DND-41 (cell line): ENCODE measurements around the gene AR.

Experiments
- ATAC-seq: fragments of 200-7000 bp; cut with Tn5 transposase; 3 replicates; pipeline ENCODE4 v1.9.1; 2021; ENCODE audit warnings: low read depth; ENCODE audit not compliant: insufficient read depth
- DNase-seq: peaks from one replicate; pipeline ENCODE4 v3.0.0-alpha.2; 2020
- H2AFZ ChIP-seq: 2 replicates; pipeline ENCODE4 v1.6.0; 2012; ENCODE audit warnings: low read depth, low read length
- H3K27ac ChIP-seq: 2 replicates; pipeline ENCODE4 v1.5.1; 2012; ENCODE audit warnings: low read length, inconsistent platforms
- H3K27me3 ChIP-seq: fragments of 200-600 bp; sonication (generic); 2 replicates; pipeline ENCODE4 v1.6.0; 2012; ENCODE audit warnings: low read length, mild to moderate bottlenecking, inconsistent platforms; ENCODE audit not compliant: insufficient read depth, poor library complexity
- H3K36me3 ChIP-seq: 2 replicates; pipeline ENCODE4 v1.5.1; 2012; ENCODE audit warnings: low read length, inconsistent platforms; ENCODE audit not compliant: insufficient read depth
- H3K4me1 ChIP-seq: 2 replicates; pipeline ENCODE4 v1.5.1; 2012; ENCODE audit warnings: mild to moderate bottlenecking, low read length; ENCODE audit not compliant: insufficient read depth
- H3K4me2 ChIP-seq: 2 replicates; pipeline ENCODE4 v1.6.0; 2012; ENCODE audit warnings: mild to moderate bottlenecking, moderate library complexity, low read length, inconsistent platforms; ENCODE audit not compliant: insufficient read depth
- H3K4me3 ChIP-seq, 2 experiments: fragments of 200-600 bp in 1 of 2; shearing (Covaris generic) in 1 of 2; 2 replicates each; pipeline ENCODE4 v1.5.1; 2012 to 2016; ENCODE audit warnings: inconsistent platforms in 2 of 2, low read length in 2 of 2, mild to moderate bottlenecking in 2 of 2, low read depth in 1 of 2, moderate library complexity in 1 of 2
- H3K79me2 ChIP-seq: 2 replicates; pipeline ENCODE4 v1.6.0; 2012; ENCODE audit warnings: low read length, inconsistent platforms; ENCODE audit not compliant: insufficient read depth
- H3K9ac ChIP-seq: 2 replicates; pipeline ENCODE4 v1.6.0; 2012; ENCODE audit warnings: low read depth, mild to moderate bottlenecking, inconsistent platforms, low read length, moderate library complexity
- H3K9me3 ChIP-seq: 2 replicates; pipeline ENCODE4 v1.5.1; 2012; ENCODE audit warnings: low read length, moderate library complexity, mild to moderate bottlenecking, inconsistent platforms; ENCODE audit not compliant: insufficient read depth, severe bottlenecking
- H4K20me1 ChIP-seq: 2 replicates; pipeline ENCODE4 v1.6.0; 2012; ENCODE audit warnings: low read length; ENCODE audit not compliant: insufficient read depth
- CTCF ChIP-seq: IDR thresholded peaks from 2 replicates; pipeline ENCODE4 v1.5.1; 2012; ENCODE audit warnings: borderline replicate concordance, low read length, moderate library complexity, mild to moderate bottlenecking; ENCODE audit not compliant: poor library complexity, severe bottlenecking; ENCODE audit errors: extremely low read depth
- EZH2 ChIP-seq: IDR thresholded peaks from 3 replicates; pipeline ENCODE4 v1.6.1; 2012; ENCODE audit warnings: borderline replicate concordance, low read depth, mild to moderate bottlenecking, moderate library complexity, low read length, inconsistent platforms; ENCODE audit not compliant: severe bottlenecking

Gene AR

DNA sequence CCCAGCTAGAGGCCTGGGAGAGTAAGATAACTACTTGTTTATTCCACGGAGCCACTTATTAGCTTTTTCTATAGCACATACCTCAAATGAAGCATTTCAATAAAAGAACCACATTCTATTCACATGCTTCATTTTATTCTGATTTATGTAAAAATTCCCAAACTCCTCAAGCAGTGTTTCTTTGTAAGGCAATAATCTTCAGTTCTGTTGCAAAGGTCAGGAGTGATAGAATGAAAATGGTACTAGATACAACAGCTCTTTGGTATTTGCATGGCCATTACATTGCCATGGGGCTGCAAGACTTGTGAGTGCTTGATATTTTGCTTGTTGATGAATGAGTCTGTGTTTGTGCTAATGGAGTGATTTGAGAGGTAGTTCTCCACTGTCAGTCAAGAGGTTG, 39.4 kb downstream of the AR start:
- Histone ChIP-seq H3K9ac (no peak overlapping the region), H3K36me3 (no peaks in the 10 kb centered on the region), H3K27ac (no peak overlapping the region), H4K20me1 (no peaks in the 10 kb centered on the region), H3K4me2 (no peak overlapping the region), H2AFZ (no peak overlapping the region), H3K27me3 (no peaks in the 10 kb centered on the region), H3K9me3 (no peaks in the 10 kb centered on the region), H3K79me2 (no peaks in the 10 kb centered on the region), H3K4me1 (no peaks in the 10 kb centered on the region), H3K4me3 (no peak overlapping the region)
- TF ChIP-seq EZH2 (no peak), CTCF (no peak)
- ATAC-seq (no peak), DNase-seq (no peak)

- DNase-seq (no peak), ATAC-seq (no peak)
- TF ChIP-seq EZH2 (no peak), CTCF (no peak)
- Histone ChIP-seq H3K27me3 (no peaks in the 10 kb centered on the region), H3K27ac (no peak overlapping the region), H3K79me2 (no peaks in the 10 kb centered on the region), H4K20me1 (no peaks in the 10 kb centered on the region), H3K4me3 (no peak overlapping the region), H3K4me1 (no peaks in the 10 kb centered on the region), H3K36me3 (no peaks in the 10 kb centered on the region), H3K4me2 (no peak overlapping the region), H3K9me3 (no peaks in the 10 kb centered on the region), H2AFZ (no peak overlapping the region), H3K9ac (no peak overlapping the region)
These were observed 41.6 kb downstream of the AR start for GRCh38 chrX:67585401-67585800.

DNA sequence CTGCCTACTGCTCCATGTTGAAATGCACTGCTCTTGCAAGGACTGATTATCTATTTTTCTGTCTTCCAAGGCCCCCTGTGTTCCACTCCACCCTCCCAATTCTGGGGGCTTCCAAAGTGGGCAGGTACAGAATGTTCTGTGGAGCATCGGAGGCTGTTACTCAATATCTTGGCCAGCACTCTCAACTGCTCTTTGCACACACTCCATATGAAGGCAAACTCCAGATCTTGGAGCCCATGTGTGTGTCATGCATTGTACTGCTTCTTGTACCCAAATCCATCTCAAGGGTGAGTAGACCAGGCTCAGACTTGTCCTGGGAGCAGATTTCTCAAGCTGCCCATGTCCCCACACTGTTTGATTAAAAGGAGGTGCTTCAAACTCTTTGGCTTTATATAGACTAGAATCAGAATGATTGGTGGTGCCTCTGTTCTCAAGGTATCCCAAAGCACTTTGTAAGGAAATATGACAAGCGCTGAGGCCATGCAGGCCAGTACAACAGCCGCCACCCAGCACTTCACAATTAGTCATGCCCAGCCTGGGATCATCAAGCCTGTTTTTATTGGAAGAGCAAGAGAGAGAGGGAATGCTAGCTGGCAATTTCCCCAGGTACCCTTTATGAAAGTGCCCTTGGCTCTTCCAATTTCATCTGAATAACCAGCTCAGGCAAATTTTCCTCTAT, 44.3 kb downstream of the AR start:
- ATAC-seq, result no peak
- DNase-seq, result no peak
- Histone ChIP-seq H4K20me1 (no peaks in the 10 kb centered on the region), H3K36me3 (no peaks in the 10 kb centered on the region), H2AFZ (no peak overlapping the region), H3K9me3 (no peaks in the 10 kb centered on the region), H3K79me2 (no peaks in the 10 kb centered on the region), H3K27ac (no peak overlapping the region), H3K4me1 (no peaks in the 10 kb centered on the region), H3K4me3 (no peak overlapping the region), H3K27me3 (no peaks in the 10 kb centered on the region), H3K4me2 (no peak overlapping the region), H3K9ac (no peak overlapping the region)
- TF ChIP-seq CTCF (no peak), EZH2 (no peak)
